Stimulated activated CD8-positive, alpha-beta memory T cell treated with anti-CD3 and anti-CD28 coated beads, Interleukin-12 subunit alpha, Interleukin-12 subunit beta, amount 100 ng/mL, for 1 hour (primary cell): ENCODE results near the gene DYNC1LI2.
A peak's percentile ranks its signal among the peaks of the same experiment; 100 is the strongest.
"Not testable (repeated sequence)": the region's sequence is repeated elsewhere in the genome, so short reads cannot be mapped to it uniquely, and the experiment has no call there.

Experiments
- DNase-seq: peaks from one replicate; pipeline ENCODE4 v3.0.0-alpha.2; 2020; ENCODE audit warnings: low read depth

The DYNC1LI2 gene

DNA sequence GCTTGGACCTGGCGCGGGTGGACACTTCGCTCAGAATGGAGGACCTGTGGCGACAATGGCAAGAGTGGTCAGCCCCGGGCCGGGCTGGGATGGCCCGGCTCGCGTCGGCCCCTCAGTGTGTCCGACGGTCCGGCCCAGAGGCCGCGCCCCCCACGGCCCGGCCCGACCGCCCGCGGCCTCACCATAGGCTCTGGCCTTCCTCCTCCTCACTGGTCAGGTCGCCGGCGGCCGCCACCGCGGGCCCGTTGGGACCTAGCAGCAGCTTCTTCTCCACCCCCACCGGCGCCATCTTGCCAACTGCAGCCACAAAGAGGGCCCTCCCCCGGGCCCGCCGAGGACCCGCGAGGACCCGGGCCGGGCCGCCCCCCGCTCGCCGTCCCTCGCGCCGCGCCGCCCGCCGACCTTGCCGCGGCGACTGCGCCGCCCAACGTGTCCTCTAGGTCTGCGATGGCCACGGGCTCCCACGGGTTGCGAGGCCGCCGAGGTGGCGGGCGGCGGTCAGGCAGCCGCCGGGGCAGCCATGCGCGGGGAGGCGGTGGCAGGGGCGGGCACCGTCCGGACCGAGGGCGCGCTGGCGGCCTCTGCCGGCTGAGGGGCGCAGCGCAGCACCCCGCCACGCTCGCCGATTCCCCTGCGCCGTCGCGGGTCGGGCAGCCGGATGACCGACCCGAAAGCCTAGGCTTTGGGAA, at the start of gene DYNC1LI2:
Gene DYNC1LI2, minus strand, starts transcription at position 307 of the 689 bp plus-strand sequence. Its CDS starts 18 bp downstream, at position 289.
- DNase-seq, result peak; percentile 60

DNA sequence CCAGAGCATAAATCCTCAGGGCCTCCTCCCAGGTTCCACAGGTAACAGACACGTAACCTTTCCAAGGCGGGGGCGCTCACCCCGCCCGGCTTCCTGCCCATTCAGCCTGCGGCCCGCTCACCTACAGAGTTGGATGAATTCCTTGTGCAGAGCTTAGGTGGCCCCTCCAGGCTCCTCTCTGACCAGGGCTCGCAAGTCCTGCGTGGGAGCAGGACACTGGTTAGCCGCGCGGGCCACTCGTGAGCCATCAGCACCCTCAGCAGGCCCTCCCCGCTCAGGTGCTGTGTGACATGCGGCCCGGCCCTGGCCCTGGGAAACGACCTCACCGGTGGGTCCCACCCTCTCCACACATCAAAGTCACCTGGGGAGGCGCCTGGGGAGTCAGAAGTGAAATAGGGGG, 49.4 kb upstream of the DYNC1LI2 start:
- DNase-seq, result no peak

DNA sequence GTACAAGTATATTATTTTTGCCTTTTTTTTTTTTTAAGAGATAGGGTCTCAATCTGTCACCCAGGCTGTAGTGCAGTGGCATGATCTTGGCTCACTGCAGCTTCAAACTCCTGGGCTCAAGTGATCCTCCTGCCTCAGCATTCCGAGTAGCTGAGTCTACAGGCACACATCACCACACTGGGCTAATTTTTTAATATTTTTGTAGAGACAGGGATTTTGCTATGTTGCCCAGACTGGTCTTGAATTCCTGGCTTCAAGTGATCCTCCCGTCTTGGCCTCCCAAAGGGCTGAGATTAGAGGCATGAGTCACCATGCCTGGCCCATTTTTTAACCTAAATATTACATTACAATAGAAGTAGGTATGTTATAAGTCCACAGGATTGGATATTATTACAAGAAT, 46.8 kb upstream of the DYNC1LI2 start:
- no peak for DNase-seq

DNA sequence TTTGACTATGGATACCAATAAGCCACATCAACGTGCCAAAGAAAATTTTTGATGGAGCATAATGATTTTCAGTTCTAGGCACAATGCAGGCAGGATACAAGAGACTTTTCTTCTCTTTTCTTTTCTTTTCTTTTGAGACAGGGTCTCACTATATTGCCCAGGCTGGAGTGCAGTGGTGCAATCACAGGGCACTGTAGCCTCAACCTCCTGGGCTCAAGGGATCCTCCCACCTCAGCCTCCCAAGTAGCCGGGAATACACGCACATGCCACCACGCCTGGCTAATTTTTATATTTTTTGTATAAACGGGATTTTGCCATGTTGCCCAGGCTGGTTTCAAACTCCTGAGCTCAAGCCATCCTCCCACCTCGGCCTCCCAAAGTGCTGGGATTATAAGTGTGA, 42.6 kb upstream of the DYNC1LI2 start:
- DNase-seq, result not testable (repeated sequence)

DNA sequence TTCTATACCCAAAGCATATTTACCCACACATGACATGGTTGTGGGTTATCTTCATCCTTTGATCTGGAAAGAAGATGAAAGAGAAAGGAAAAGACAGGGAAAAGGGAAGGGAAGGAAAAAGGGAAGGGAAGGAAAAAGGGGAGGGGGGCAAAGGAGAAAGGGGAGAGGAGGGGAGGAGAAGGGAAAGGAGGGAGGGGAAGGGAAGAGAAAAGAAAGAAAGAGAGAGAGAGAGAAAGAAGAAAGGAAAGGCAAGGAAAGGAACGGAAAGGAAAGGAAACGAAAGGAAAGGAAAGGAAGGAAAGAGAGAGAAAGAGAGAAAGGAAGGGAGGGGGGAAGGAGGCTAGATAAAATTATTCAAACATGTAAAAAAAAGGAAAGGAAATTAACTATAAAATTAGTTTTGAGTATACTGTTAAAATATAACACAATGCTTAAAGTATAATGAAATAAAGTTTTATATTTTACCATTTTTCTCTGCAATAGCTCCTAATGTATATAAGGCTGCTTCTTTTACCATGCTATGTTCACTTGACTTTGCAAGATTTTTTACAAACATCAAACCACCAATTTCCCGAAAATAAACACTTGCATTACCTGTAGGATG, 38.8 kb upstream of the DYNC1LI2 start:
- no peak for DNase-seq

DNA sequence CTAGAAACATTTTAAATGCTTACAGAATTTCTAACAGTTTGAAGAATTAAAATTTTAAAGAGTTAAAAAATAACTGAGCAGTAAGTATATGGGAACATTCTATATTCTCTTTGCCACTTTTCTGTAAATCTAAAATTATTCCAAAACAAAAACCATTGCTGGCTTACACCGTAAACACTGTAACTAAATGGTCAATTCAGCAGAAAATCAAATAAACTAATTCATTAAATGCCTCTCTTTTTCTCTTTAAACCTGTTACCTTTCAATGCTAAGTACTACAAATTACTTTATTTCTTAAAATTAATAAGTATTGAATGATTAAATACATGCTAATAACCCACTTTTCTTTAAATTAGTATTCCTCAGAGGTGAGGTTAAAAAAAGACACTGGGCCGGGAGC, 36.0 kb upstream of the DYNC1LI2 start:
- DNase-seq, result no peak

DNA sequence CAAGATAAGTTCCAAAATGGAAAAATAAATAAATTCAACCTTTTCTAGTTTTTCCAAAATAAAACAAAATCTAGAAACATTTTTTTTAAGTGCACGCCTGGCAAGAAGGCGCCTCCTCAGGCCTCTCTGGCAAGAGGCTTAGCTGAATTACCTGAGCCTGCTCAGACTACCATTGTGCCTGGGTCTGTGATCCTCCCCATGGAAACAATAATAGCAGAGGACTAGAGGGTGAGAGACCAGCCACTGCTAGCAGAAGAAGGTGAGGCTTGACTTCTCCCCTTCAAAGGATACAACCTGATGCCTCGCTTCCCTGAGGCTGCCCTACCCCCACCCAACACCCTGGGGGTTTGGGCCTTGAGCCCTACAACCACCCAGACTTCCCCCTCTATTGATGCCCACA, 35.1 kb upstream of the DYNC1LI2 start:
- DNase-seq, result no peak

DNA sequence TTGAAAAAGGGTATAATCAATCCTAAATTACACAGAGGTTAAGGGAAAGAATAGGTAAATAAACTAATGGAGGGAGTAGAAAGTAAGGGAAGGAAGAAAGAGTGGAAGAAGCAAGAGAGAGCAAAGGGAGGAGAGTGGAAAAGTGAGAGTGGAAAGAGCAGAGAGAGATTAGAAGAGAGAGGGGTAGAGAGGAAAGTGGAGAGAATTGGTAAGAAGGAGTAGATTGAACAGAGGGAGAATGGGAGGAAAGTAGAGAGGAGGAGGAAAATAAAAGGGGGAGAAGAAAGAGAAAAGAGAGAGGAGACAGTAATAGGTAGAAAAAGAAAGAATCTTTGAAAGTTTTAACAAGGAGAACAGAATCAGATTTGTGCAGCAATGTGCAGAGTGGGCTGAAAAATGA, 25.0 kb upstream of the DYNC1LI2 start:
- no peak for DNase-seq

DNA sequence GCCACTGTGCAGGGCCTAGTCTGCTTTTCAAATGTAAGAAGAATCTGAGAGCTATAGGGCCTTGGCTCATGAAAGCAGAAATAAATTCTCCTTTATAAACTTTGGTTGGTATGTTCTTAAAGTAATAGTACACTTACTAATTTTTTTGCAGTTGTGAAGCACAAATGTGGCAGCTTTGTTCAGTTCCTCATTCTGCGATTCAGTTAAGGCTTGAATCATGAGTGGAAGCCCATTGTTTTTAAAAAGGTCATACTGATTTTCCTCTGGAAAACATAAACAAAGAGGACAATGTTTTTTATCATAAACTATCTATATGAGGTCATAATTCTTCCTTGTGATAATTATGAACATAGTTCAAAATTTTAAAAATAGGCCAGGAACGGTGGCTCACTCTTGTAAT, 23.6 kb upstream of the DYNC1LI2 start:
- DNase-seq, result no peak

DNA sequence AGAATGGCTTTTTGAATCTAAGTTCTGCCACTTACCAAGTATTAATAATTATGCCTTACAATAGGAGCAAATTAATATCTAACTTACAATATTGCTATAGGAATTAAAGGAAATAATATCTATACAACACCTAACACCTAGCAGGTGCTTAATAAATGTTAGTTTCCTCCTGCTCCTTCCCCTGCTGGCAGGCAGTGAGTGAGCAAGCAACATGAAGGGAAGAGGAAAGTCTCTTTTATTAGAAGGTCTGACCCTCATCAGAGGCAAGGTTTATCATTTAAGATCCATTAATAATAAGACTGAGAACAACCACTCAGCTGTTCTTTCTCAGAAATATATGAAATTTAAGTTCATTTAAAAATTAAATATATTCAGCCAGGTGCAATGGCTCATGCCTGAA, 6.7 kb upstream of the DYNC1LI2 start:
- DNase-seq, result no peak

DNA sequence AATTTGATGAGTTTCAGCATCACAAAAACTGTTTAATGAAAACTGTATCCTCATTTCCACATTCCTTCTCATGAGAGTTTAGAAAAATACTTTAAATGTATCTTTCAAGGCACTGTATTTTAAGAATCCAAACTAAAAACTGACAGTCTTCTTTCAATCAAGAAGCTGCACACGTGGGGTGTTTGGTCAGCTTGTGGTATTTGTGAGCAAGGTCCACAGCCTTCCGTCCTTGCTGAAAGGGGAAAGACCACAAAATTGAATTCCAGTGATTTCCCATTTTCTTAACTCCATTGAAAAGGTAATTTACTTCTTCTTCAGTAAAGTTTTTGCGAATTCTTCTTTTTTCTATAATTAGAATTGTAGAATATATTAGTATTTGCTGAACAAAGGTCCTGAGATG, 3.4 kb upstream of the DYNC1LI2 start:
- no peak for DNase-seq

DNA sequence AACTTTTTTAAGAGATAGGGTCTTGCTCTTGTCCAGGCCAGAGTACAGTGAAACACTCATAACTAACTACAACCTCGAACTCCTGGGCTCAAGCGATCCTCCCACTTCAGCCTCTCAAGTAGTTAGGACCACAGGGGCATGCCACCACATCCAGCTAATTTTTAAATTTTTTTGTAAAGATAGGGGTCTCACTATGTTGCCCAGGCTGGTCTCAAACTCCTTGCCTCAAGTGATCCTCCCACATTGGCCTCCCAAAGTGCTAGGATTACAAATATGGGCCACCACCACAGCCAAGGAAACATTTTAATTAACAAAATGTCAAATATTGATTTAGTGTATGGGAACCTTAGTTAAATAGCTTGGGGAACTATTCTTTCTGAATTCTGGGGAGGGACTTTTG, 2.8 kb upstream of the DYNC1LI2 start:
- DNase-seq, result no peak

DNA sequence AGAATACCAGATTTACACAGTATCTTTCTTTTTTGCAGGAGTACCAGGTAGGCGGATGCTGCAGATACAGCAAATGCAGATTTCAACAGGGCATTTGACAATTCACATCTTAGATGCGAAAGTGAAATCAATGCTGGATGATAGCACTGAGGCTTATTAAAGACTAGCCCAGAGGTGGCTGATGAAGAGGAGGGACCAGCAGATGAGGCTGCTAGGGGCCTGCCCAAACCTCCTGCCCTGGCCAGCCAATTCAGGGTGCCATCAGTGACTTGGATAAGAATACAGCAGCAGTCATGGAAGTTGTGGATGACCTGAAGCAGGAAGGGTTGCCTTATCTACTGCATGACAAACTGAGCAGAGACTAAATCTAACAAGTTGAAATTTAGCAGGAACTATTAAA, 1.5 kb upstream of the DYNC1LI2 start:
- no peak for DNase-seq

DNA sequence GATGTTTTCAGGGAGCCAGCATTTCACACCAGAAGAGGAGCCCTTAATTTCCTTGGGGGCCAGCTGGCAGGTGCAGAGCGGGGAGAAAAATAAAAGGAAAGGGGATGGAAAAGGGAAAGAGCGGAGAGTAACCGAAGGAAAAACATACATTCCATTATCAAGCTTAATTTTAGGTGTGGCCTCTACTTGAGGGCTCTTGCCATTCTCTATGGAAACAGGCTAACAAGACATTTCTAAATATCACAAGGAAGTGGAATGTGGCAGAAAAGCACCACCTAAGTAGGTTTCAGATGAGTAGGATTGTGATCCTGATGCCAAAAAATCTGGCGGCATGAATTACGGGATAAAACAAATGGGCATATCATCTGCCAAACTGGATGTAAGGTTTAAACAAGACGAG, 970 bp upstream of the DYNC1LI2 start:
- DNase-seq, result no peak

DNA sequence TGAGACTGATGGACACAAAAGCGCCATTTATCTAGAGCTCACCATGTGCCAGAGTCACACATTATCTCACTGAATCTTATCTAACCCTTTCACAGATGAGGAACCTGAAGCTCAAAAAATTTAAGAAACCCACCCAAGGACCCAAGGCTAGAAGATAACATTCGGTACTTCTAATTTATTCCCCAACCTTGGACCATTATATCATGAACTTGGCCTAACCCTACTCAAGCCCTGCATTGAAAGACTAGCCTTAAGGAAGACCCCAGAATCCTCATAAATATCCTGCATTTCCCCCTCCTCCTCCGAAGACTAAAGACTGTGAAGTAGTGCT, 548 bp upstream of the DYNC1LI2 start:
- DNase-seq, result no peak

DNA sequence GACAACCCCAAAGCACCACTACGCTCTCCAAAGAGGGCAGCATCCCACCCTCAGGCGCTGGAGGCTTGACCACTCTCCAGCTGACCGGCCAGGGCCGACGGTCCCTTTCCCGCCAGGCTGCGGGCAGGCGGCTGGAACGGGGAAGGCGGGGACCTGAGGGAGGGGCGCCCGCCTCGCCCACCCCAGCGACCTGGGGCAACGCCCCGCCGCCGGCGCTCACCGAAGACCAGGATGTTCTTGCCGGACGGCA, 431 bp downstream of the DYNC1LI2 start:
- no peak for DNase-seq

DNA sequence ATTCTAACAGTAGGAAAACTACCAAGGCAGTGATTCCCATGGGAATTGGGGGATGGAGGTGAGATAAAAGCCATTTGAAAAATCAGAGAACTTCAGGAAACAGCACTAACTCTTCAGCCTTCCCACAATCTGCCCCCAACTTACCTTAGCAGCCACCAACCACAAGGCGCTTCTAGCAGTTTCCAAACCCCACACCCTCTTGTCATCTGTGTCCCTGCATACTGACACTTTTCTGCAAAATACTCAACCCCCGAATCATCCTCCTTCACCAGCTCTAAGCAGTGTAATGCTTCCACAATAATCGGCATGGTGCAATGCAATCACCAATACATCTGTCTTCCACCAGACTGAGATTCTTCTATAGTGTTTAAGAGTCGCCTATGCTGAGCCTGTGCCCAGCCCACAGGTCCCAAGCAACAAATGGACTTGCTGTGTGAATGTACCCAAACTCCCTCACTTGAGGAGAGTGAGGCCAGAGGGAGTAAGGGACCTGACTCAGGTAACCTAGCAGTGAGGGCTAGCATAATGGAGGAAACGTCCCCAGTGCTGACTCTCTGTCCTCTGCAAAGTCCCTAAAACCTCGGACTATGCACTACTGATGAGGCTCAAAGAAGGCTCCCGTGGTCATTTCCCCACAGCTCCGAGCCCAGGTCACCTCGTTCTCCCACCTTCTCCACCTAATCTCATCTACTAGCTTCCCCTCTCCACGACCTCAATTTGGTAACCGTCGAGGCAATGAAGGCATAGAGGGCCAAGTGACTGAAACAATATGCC, 943 bp downstream of the DYNC1LI2 start:
- no peak for DNase-seq

DNA sequence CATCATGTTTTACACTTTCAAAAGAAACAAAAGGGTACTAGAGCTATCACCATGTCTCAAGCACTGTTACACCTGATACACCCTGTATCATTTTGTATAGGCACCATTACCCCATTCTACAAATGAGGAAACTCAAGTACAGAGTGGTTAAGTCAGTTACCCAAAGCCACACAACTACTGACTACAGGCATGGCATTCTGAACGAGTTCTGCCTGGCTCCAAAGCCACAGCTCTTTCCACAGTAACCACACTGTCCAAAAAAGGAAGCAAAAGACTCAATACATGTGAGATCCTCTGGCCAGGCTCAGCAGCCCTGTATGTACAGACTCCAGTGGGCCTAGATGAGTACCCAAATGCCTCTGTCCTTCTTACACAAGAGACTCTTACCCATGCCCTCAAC, 4.7 kb downstream of the DYNC1LI2 start:
- DNase-seq, result no peak

DNA sequence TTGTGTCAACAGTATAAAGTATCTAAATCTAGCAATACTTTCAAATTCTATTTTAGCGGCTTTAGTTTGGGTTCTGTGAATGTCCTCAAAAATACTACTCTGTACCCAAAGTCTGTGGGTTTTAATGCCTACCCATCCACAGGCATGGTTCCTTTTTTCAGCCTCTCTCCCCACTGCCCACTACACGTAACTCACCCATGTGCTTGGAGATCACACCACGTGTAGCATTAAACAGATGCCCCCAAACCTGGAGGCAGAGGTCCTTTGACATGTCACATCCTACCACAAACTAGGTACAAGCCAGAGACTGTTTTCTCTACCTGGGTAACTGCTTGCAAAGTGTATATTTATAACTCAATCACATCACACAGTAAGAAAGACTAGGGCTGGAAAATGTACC, 5.4 kb downstream of the DYNC1LI2 start:
- no peak for DNase-seq

DNA sequence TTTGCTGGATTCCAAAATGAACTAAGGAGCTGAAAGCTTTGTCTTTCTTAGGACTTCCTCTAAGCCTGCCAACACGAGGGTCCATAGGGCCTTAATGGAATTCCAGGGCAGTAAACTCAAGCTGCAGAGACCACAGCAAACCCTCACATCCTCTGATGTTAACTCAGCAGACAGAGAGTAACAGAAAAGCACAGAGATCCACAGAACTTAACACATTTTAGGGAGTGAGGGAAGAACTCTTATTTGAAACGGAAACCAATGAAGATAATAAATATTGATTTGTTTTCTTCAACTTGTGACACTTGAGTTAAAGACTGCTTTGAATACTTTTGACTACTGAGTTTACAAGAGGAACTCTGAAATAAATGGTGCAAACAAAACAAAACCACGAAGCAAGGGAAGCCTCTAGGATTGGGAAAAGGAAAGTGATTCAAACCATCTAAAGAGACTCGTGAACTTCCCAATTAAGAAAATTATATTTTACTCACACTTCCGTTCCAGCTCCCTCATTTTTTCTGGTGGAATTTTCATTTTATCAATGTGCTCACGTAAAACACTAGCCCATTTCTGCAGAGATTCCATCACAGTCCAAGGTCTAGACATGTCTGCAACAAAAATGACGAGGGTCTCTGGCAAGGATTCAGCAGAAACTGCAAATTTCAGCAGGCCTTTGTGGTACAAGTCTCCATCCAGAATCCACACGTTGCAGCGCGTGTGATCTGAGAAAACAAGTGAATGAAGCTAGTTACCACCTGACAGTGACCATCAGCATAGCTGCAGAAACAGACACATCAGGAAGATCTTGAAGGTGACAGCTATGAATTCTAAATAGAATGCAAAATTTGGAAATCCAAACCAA, 9.2 kb downstream of the DYNC1LI2 start:
- DNase-seq, result no peak

DNA sequence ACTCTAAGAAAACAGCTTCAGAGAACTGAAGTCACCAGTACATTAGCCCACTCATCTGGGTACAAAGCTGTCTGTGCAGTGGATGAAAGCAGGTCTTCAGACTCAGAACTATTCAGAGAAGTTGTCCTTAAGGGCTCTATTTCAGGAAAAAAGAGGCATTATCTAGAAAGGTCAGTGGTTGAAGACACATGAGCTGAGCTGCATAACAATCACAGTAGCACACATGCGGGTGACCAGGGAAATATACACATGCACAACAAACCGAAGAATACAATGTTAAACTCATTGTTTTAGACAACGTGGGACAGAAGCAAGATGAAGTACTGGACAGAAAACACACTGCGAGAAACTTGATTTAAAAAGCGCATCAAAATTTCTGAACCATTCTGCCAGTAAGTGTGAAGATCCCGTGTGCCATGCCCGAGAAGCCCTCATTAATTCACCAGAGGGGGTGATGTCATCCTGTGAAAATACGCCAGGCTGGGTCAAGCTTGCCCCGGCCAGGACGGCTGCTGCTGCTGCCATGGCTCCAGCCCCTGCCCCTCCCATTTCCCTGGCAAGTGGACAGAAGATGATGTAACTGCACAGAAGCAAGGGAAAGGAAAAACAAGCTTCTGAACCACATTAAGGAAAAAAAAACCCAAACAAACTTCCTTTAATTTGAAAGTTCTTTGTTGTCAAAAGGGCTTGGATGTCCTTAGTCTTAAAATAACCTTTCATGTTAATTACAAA, 10.1 kb downstream of the DYNC1LI2 start:
- no peak for DNase-seq

DNA sequence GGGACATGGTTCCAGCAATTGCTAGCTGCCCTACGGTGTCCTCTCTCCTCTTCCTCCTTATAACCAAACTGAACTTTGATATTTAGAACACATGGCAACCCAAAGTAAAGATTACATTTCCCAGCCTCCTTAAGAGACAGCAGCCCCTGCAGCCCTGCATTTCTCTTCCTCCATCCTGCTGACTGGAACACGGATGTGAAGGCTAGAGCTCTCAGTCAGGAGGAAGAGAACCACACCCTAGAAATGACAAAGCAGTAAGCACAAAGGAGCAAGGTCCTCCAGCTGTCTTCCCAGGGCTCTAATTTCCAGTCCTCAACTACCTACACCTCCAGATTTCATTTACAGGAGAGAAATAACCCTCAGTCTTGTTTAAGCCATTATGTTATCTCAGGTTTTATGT, 10.9 kb downstream of the DYNC1LI2 start:
- no peak for DNase-seq
